Right lobe of liver (tissue), 6 donors: ENCODE results near the gene CLDN19. TPM values are rescaled to one million over a fixed set of nuclear protein-coding genes. Genes with fewer than 3 reads are reported as not detected.
A peak's percentile ranks its signal among the peaks of the same experiment; 100 is the strongest.

Experiments
- ATAC-seq, 4 donors: fragments of 200-7000 bp; cut with Tn5 transposase; one replicate each; pipeline ENCODE4 v1.9.1; 2020; ENCODE audit warnings: mild to moderate bottlenecking in 4 of 4, moderate library complexity in 4 of 4
- DNase-seq, 3 donors: peaks; one replicate each; pipeline ENCODE4 v3.0.0-alpha.2; 2020
- H3K27ac ChIP-seq, 3 donors: fragments of 200-600 bp; one replicate each; pipeline ENCODE4 v1.8.0; 2022
- H3K27me3 ChIP-seq, 2 donors: fragments of 200-600 bp; one replicate each; pipeline ENCODE4 v1.8.0; 2022
- H3K36me3 ChIP-seq, 4 donors: fragments of 200-600 bp; sonication (generic) in 1 of 4; one replicate each; pipeline versions ENCODE4 v1.5.1 to v1.8.0; 2017 to 2022; ENCODE audit warnings: control low read depth in 1 of 4
- H3K4me1 ChIP-seq, 4 donors: fragments of 200-600 bp; sonication (generic) in 1 of 4; one replicate each; pipeline versions ENCODE4 v1.5.1 to v1.8.0; 2017 to 2022; ENCODE audit warnings: control low read depth in 1 of 4
- H3K4me3 ChIP-seq, 3 donors: fragments of 200-600 bp; one replicate each; pipeline ENCODE4 v1.8.0; 2022
- H3K9me3 ChIP-seq, 4 donors: fragments of 200-600 bp; sonication (generic) in 1 of 4; one replicate each; pipeline versions ENCODE4 v1.5.1 to v1.8.0; 2017 to 2022; ENCODE audit warnings: control low read depth in 1 of 4
- CTCF ChIP-seq, 4 donors: fragments of 200-600 bp in 3 of 4; fragments of 450-650 bp in 1 of 4; IDR thresholded peaks; one replicate each; pipeline versions ENCODE4 v1.5.1 to v1.8.0; 2016 to 2022; ENCODE audit warnings: antibody characterized with exemption in 4 of 4, mild to moderate bottlenecking in 2 of 4
- POLR2A ChIP-seq: fragments of 450-650 bp; IDR thresholded peaks from one replicate; pipeline ENCODE4 v1.6.1; 2017; ENCODE audit warnings: antibody characterized with exemption, mild to moderate bottlenecking
- WGBS: methylation state at CpG from one replicate; pipeline ENCODE4 v1.1.6; 2018; ENCODE audit warnings: low coverage, low lambda C conversion rate; ENCODE audit not compliant: insufficient coverage; ENCODE audit errors: missing lambda C conversion rate; 5-methylcytosine and 5-hydroxymethylcytosine counted together
- intact Hi-C, 2 donors: fragments of 100-400 bp; cut with DNase I; formaldehyde crosslinking; loops; one replicate each; pipeline versions ENCODE4 v1.11.2 to v1.14.1; 2022
- total RNA-seq, 6 experiments: library from RNA; depleted of rRNA in 2 of 6; stranded (reverse); fragments of >200 nt in 2 of 6; fragmentation: NEBNext Ultra II Directional in 3 of 6; extraction: Animal tissue kit (Norgen Biotek cat#: 25700) in 3 of 6; gene quantifications; one replicate each; pipeline versions ENCODE4 v1.1.0 to v1.2.4, GENCODE V29; 2016 to 2023
- donor health status: DM: no; HTN: yes; CAD: no.
- donor health status: DM: no; HTN: no; CAD: no.
- donor health status: DM: no; HTN: no; CAD: no.
- donor health status: DM: no; HTN: yes; CAD: no.
- donor health status: DM: no; HTN: yes; CAD: no.

Gene CLDN19
- total RNA-seq, 6 experiments from 2014 or later: 1.0 TPM; not detected in 5

DNA sequence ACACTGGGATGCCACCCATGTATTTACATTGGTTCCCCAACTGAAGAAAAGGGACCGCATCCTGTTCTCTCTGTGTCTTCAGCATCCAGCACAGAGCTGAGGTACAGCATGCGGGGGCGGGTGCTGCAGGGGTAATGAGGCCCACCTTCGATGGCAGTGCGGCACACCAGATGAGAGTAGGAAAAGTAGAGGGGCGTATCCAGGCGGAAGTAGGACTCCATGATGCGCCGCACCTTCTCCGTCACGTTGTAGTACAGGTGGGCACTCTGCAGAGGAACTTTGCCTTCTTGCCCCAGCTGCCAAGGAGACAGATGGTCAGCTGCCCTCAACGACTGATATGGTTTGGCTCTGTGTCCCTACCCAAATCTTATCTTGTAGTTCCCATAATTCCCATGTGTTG, 10.0 kb upstream of the CLDN19 start:
- Histone ChIP-seq H3K36me3 (peaks cover 0 to 44% (median 19%) of the 10 kb centered on the region in 4 donors), H3K27me3 (no peaks in the 10 kb centered on the region), H3K4me3 (no peak overlapping the region), H3K9me3 (no peaks in the 10 kb centered on the region), H3K4me1 (no peaks in the 10 kb centered on the region), H3K27ac (no peak overlapping the region)
- no peak for TF ChIP-seq POLR2A
- no peak for TF ChIP-seq CTCF (IDR thresholded peaks at IDR 0.05)
- DNase-seq (no peak), ATAC-seq (no peak)
- intact Hi-C loops: loop anchor here in 1 of 2 donors (10.0 kb wide), 1 partner anchor 605 kb away; no protein-coding TSS in a partner anchor
- 100% methylated on average over 8 of the region's 12 CpGs for WGBS

- intact Hi-C loops: loop anchor here in 1 of 2 donors (10.0 kb wide), 1 partner anchor 164 kb away; no protein-coding TSS in a partner anchor
- WGBS: 81% methylated on average over 7 of the region's 14 CpGs
- Histone ChIP-seq H3K4me3 (no peak overlapping the region), H3K27me3 (no peaks in the 10 kb centered on the region), H3K4me1 (no peaks in the 10 kb centered on the region), H3K27ac (no peak overlapping the region), H3K9me3 (no peaks in the 10 kb centered on the region), H3K36me3 (peaks cover 0 to 31% (median 11%) of the 10 kb centered on the region in 4 donors)
- peak; percentile 19 to 61 (median 35) for ATAC-seq
- TF ChIP-seq CTCF (IDR thresholded peaks at IDR 0.05): no peak
- peak in 1 of 3 donors; percentile 42 for DNase-seq
These were observed 8.7 kb upstream of the CLDN19 start for GRCh38 chr1:42748461-42749410.

- no peak for ATAC-seq
- H3K4me1 ChIP-seq: no peaks in the 10 kb centered on the region
- WGBS: 68% methylated on average over 2 of the region's 10 CpGs
- TF ChIP-seq POLR2A: no peak
- no peak for TF ChIP-seq CTCF (IDR thresholded peaks at IDR 0.05)
- intact Hi-C loops: loop anchor here in 1 of 2 donors (10.0 kb wide), 1 partner anchor 163 kb away; no protein-coding TSS in a partner anchor
- no peak overlapping the region for H3K27ac ChIP-seq
- H3K27me3 ChIP-seq: no peaks in the 10 kb centered on the region
- peak in 1 of 3 donors; percentile 33 for DNase-seq
- H3K36me3 ChIP-seq: peaks cover 0 to 27% (median 10%) of the 10 kb centered on the region in 4 donors
- no peaks in the 10 kb centered on the region for H3K9me3 ChIP-seq
- no peak overlapping the region for H3K4me3 ChIP-seq
These were observed 8.0 kb upstream of the CLDN19 start for GRCh38 chr1:42748021-42748420.

DNA sequence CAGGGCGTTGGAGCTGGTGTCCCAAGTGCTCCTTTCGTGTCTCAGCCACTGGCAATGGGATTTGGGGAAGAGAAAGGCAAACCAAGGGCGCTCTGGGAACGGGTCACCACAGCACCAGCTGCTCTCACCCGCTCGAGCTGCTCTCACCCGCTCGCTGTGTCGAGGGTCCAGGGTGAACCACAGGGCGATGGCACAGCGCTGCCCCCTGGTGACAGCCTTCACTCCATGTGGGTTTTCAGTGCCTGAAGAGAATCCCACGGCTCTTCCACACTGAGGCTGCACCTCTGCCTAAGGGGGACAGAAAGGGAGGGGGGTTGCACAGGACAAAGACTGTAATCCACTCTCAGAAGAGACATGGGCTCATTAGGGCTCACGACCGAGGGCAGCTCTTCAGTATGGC, 7.1 kb upstream of the CLDN19 start:
- WGBS: 20% methylated on average over 1 of the region's 14 CpGs
- ATAC-seq (peak; percentile 59 to 70 (median 60)), DNase-seq (peak in 2 of 3 donors; percentile 35 to 45)
- Histone ChIP-seq H3K4me1 (no peaks in the 10 kb centered on the region), H3K36me3 (peaks cover 0 to 18% (median 7%) of the 10 kb centered on the region in 4 donors), H3K4me3 (no peak overlapping the region), H3K27ac (no peak overlapping the region), H3K27me3 (no peaks in the 10 kb centered on the region), H3K9me3 (no peaks in the 10 kb centered on the region)
- intact Hi-C loops: loop anchor here in 1 of 2 donors (10.0 kb wide), 1 partner anchor 162 kb away; no protein-coding TSS in a partner anchor
- TF ChIP-seq POLR2A (no peak), CTCF (IDR thresholded peaks at IDR 0.05) (peak; percentile 51 to 62 (median 54))
